Neuronal stem cell (in vitro differentiated cells): ENCODE measurements around the gene VEZT.

Source experiments
- DNase-seq: peaks from one replicate; pipeline ENCODE4 v3.0.0-alpha.2; 2013; ENCODE audit warnings: low spot score
- H2AFZ ChIP-seq: one replicate; pipeline ENCODE4 v1.6.1; 2013; ENCODE audit warnings: mild to moderate bottlenecking, low read length, inconsistent platforms
- H2AK5ac ChIP-seq: 2 replicates; pipeline ENCODE4 v1.6.1; 2013; ENCODE audit warnings: low read depth, mild to moderate bottlenecking, inconsistent platforms, low read length, moderate library complexity, mixed read lengths
- H2BK120ac ChIP-seq: 2 replicates; pipeline ENCODE4 v1.6.1; 2013; ENCODE audit warnings: low read depth, mild to moderate bottlenecking, inconsistent platforms, low read length, moderate library complexity, mixed read lengths
- H2BK12ac ChIP-seq: one replicate; pipeline ENCODE4 v1.6.1; 2013; ENCODE audit warnings: low read length, inconsistent platforms
- H2BK15ac ChIP-seq: 2 replicates; pipeline ENCODE4 v1.6.1; 2013; ENCODE audit warnings: mild to moderate bottlenecking, low read length, inconsistent platforms, mixed read lengths
- H2BK5ac ChIP-seq: one replicate; pipeline ENCODE4 v1.6.1; 2013; ENCODE audit warnings: inconsistent platforms, mild to moderate bottlenecking, low read length, moderate library complexity
- H3K14ac ChIP-seq: one replicate; pipeline ENCODE4 v1.6.1; 2013; ENCODE audit warnings: low read length, inconsistent platforms
- H3K18ac ChIP-seq: 2 replicates; pipeline ENCODE4 v1.6.1; 2013; ENCODE audit warnings: low read length, inconsistent platforms
- H3K23ac ChIP-seq: 2 replicates; pipeline ENCODE4 v1.6.1; 2013; ENCODE audit warnings: low read depth, mild to moderate bottlenecking, mixed read lengths, low read length, inconsistent platforms; ENCODE audit not compliant: poor library complexity
- H3K27ac ChIP-seq: replicated peaks from 3 replicates; pipeline ENCODE4 v1.5.1; 2013; ENCODE audit warnings: low read length, inconsistent platforms
- H3K27me3 ChIP-seq, 3 experiments: 2 replicates each; pipeline ENCODE4 v1.6.1; 2013; ENCODE audit warnings: low read length in 3 of 3, mild to moderate bottlenecking in 2 of 3, inconsistent platforms in 1 of 3, low read depth in 1 of 3, mixed read lengths in 1 of 3, moderate library complexity in 1 of 3; ENCODE audit not compliant: control insufficient read depth in 3 of 3, insufficient read depth in 3 of 3
- H3K36me3 ChIP-seq, 2 donors: replicated peaks in 1 of 2; 2 replicates each; pipeline ENCODE4 v1.6.1; 2013; ENCODE audit warnings: low read length in 2 of 2; ENCODE audit not compliant: control insufficient read depth in 2 of 2, insufficient read depth in 2 of 2
- H3K4ac ChIP-seq: 2 replicates; pipeline ENCODE4 v1.6.1; 2013; ENCODE audit warnings: inconsistent platforms, mild to moderate bottlenecking, low read length, moderate library complexity
- H3K4me1 ChIP-seq, 2 donors: 1 replicate in 1 of 2; 2 replicates in 1 of 2; pipeline ENCODE4 v1.6.1; 2013; ENCODE audit warnings: low read length in 2 of 2, low read depth in 1 of 2; ENCODE audit not compliant: control insufficient read depth in 2 of 2, insufficient read depth in 1 of 2
- H3K4me2 ChIP-seq: one replicate; pipeline ENCODE4 v1.6.1; 2013; ENCODE audit warnings: mild to moderate bottlenecking, low read length, inconsistent platforms; ENCODE audit not compliant: insufficient read depth, poor library complexity, severe bottlenecking
- H3K4me3 ChIP-seq, 2 donors: 2 replicates each; pipeline ENCODE4 v1.5.1; 2013; ENCODE audit warnings: low read length in 2 of 2, mild to moderate bottlenecking in 2 of 2, inconsistent platforms in 1 of 2, moderate library complexity in 1 of 2
- H3K79me1 ChIP-seq: one replicate; pipeline ENCODE4 v1.6.1; 2013; ENCODE audit warnings: low read depth, mild to moderate bottlenecking, inconsistent platforms, low read length, moderate library complexity
- H3K9ac ChIP-seq: one replicate; pipeline ENCODE4 v1.6.1; 2013; ENCODE audit warnings: mild to moderate bottlenecking, low read depth, low read length, inconsistent platforms; ENCODE audit not compliant: poor library complexity
- H3K9me3 ChIP-seq, 2 donors: replicated peaks in 1 of 2; 2 replicates each; pipeline versions ENCODE3 to v1.6.1; 2013; ENCODE audit warnings: low read length in 2 of 2, mild to moderate bottlenecking in 2 of 2, inconsistent platforms in 1 of 2, low read depth in 1 of 2, mixed read lengths in 1 of 2, moderate library complexity in 1 of 2; ENCODE audit not compliant: control insufficient read depth in 2 of 2, insufficient read depth in 1 of 2
- H4K8ac ChIP-seq: one replicate; pipeline ENCODE4 v1.6.1; 2013; ENCODE audit warnings: low read depth, mild to moderate bottlenecking, inconsistent platforms, low read length, moderate library complexity
- H4K91ac ChIP-seq: one replicate; pipeline ENCODE4 v1.6.1; 2013; ENCODE audit warnings: low read length, low read depth, mild to moderate bottlenecking, inconsistent platforms; ENCODE audit not compliant: poor library complexity
- WGBS, 2 donors: extraction: QIAGEN DNeasy Blood & Tissue Kit; methylation state at CpG; one replicate each; pipeline ENCODE4 v1.1.7; 2013; ENCODE audit warnings: missing lambda C conversion rate in 2 of 2, mixed read lengths in 1 of 2; ENCODE audit not compliant: insufficient read length in 2 of 2, insufficient replicate concordance in 1 of 2; ENCODE audit errors: extremely low coverage in 2 of 2; 5-methylcytosine and 5-hydroxymethylcytosine counted together

The VEZT gene

DNA sequence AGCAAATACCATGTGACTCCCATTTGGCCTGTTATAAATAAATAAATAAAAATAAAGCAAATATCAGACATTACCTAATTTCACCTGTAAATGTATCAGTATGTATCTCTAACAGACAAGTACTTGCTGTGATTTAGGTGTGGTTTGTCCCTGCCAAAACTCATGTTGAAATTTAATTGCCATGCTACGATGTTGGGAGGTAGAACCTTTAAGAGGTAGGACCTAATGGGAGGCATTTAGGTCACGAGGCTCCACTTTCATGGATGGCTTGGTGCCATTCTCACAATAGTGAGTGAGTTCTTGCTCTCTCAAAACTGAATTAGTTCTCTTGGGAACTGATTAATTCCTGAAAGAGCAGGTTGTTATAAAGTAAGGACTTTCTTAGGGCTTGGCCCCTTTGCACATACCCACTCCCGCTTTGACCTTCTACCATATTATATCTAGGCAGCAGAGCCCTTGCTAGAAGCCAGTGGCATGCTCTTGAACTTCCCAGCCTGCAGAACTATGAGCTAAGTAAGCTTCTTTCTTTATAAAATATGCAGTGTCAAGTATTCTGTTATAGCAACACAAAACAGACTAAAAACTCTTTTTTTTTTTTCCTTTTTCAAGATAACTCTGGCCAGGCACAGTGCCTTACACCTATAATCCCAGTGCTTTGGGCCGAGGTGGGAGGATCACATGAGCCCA is 26.0 kb downstream of the VEZT start:
- Histone ChIP-seq H3K27ac (no peak overlapping the region), H2BK5ac (no peak overlapping the region), H3K18ac (no peak overlapping the region), H3K4ac (no peak overlapping the region), H4K8ac (no peak overlapping the region), H3K9me3 (peaks cover 0 to 12% of the 10 kb centered on the region in 2 donors), H2BK120ac (no peak overlapping the region), H3K14ac (no peak overlapping the region), H3K4me3 (no peak overlapping the region), H2BK12ac (no peak overlapping the region), H3K36me3 (peaks cover 5 to 43% of the 10 kb centered on the region in 2 donors), H3K79me1 (peaks cover 2% of the 10 kb centered on the region), H3K4me2 (no peak overlapping the region), H2BK15ac (no peak overlapping the region), H4K91ac (no peak overlapping the region), H3K9ac (no peak overlapping the region), H3K4me1 (no peaks in the 10 kb centered on the region), H2AFZ (no peak overlapping the region), H2AK5ac (no peak overlapping the region), H3K27me3 (no peaks in the 10 kb centered on the region), H3K23ac (no peak overlapping the region)
- no CpG with 5 or more reads among the region's 4 CpGs for WGBS, 2 donors
- DNase-seq = no peak

- Histone ChIP-seq H2BK15ac (no peak overlapping the region), H3K4ac (no peak overlapping the region), H3K23ac (no peak overlapping the region), H2BK120ac (no peak overlapping the region), H3K9ac (no peak overlapping the region), H4K8ac (no peak overlapping the region), H3K4me3 (no peak overlapping the region), H2BK5ac (no peak overlapping the region), H3K18ac (no peak overlapping the region), H3K9me3 (peaks cover 0 to 12% of the 10 kb centered on the region in 2 donors), H3K79me1 (peaks cover 2% of the 10 kb centered on the region), H3K4me2 (no peak overlapping the region), H3K14ac (no peak overlapping the region), H4K91ac (no peak overlapping the region), H3K36me3 (peaks cover 5 to 43% of the 10 kb centered on the region in 2 donors), H2AFZ (no peak overlapping the region), H3K4me1 (peaks cover 0 to 4% of the 10 kb centered on the region in 2 donors), H3K27me3 (no peaks in the 10 kb centered on the region), H2AK5ac (no peak overlapping the region), H2BK12ac (no peak overlapping the region), H3K27ac (no peak overlapping the region)
- WGBS, 2 donors = no CpG with 5 or more reads among the region's 3 CpGs
- DNase-seq = no peak
These were observed 26.7 kb downstream of the VEZT start for GRCh38 chr12:95244350-95244749.

DNA sequence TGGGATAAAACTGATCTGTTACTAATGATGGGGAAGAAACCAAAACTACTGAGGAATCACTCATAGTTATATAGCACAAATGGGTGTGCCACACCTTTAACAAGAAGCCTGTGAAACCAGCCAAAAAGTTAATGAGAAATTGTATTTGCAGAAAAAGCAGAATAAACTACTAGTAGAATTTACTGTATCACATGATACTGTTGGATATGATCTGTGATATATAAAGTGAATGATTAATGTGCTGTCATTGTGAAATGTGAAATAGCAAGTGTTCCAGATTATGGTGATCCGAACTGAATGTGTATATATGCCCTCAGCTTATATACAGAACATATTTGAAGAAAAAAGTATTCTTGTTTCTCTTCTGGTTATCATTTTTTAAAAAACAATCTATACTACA is 30.5 kb downstream of the VEZT start:
- DNase-seq = no peak
- Histone ChIP-seq H3K36me3 (peaks cover 3 to 39% of the 10 kb centered on the region in 2 donors), H4K91ac (no peak overlapping the region), H2BK12ac (no peak overlapping the region), H3K9me3 (peaks cover 0 to 3% of the 10 kb centered on the region in 2 donors), H2BK120ac (no peak overlapping the region), H3K27ac (no peak overlapping the region), H3K14ac (no peak overlapping the region), H3K4me1 (peaks cover 0 to 4% of the 10 kb centered on the region in 2 donors), H3K27me3 (no peaks in the 10 kb centered on the region), H2AK5ac (no peak overlapping the region), H3K4me2 (no peak overlapping the region), H3K79me1 (no peaks in the 10 kb centered on the region), H4K8ac (no peak overlapping the region), H3K4ac (no peak overlapping the region), H3K9ac (no peak overlapping the region), H2AFZ (no peak overlapping the region), H3K23ac (no peak overlapping the region), H3K18ac (no peak overlapping the region), H2BK5ac (no peak overlapping the region), H2BK15ac (no peak overlapping the region), H3K4me3 (no peak overlapping the region)
- WGBS, 2 donors = no CpG with 5 or more reads among the region's 1 CpG

GRCh38 chr12:95248604-95249360 is 31.2 kb downstream of the VEZT start:
- no peaks in the 10 kb centered on the region for H3K9me3 ChIP-seq
- no peaks in the 10 kb centered on the region for H3K27me3 ChIP-seq
- H3K9ac ChIP-seq = no peak overlapping the region
- no peak overlapping the region for H3K27ac ChIP-seq
- no peak overlapping the region for H4K8ac ChIP-seq
- H3K18ac ChIP-seq = no peak overlapping the region
- H3K14ac ChIP-seq = no peak overlapping the region
- no peak overlapping the region for H3K4me2 ChIP-seq
- H2AFZ ChIP-seq = no peak overlapping the region
- no peaks in the 10 kb centered on the region for H3K79me1 ChIP-seq
- H3K4me3 ChIP-seq = no peak overlapping the region
- H3K4ac ChIP-seq = no peak overlapping the region
- peaks cover under 1 to 39% of the 10 kb centered on the region in 2 donors for H3K36me3 ChIP-seq
- no peak overlapping the region for H3K23ac ChIP-seq
- no peak overlapping the region for H2AK5ac ChIP-seq
- no peak overlapping the region for H4K91ac ChIP-seq
- WGBS, 2 donors = no CpG with 5 or more reads among the region's 8 CpGs
- DNase-seq = no peak
- no peak overlapping the region for H2BK15ac ChIP-seq
- no peak overlapping the region for H2BK5ac ChIP-seq
- H2BK120ac ChIP-seq = no peak overlapping the region
- H3K4me1 ChIP-seq = peaks cover 0 to 4% of the 10 kb centered on the region in 2 donors
- H2BK12ac ChIP-seq = no peak overlapping the region
